K562 (cell line): ENCODE data around the gene FGF22. TPM values are rescaled to one million over a fixed set of nuclear protein-coding genes. Genes with fewer than 3 reads are reported as not detected.

Source experiments
- FOS ChIP-seq: IDR thresholded peaks from 3 replicates; pipeline ENCODE4 v1.6.1; 2011; ENCODE audit not compliant: insufficient read length; ENCODE audit errors: extremely low read depth
- OTX1 ChIP-seq: fragments of 450-650 bp; formaldehyde crosslinking; IDR thresholded peaks from 2 replicates; pipeline ENCODE4 v1.4.0; 2022; ENCODE audit warnings: mild to moderate bottlenecking
- TAF9B ChIP-seq: fragments of 450-650 bp; IDR thresholded peaks from 2 replicates; pipeline ENCODE4 v1.6.1; 2018; ENCODE audit warnings: mild to moderate bottlenecking; ENCODE audit not compliant: partially characterized antibody
- TCF3 ChIP-seq: sonication (generic); formaldehyde crosslinking; IDR thresholded peaks from 2 replicates; pipeline ENCODE4 v1.4.0; 2020; ENCODE audit warnings: mild to moderate bottlenecking, missing genetic modification reagents
- TEAD4 ChIP-seq, 2 experiments: sonication (generic) in 1 of 2; formaldehyde crosslinking in 1 of 2; IDR thresholded peaks; 2 replicates each; pipeline versions ENCODE4 v1.6.1 to v1.8.0; 2012 to 2022; ENCODE audit warnings: borderline replicate concordance in 1 of 2, inconsistent platforms in 1 of 2, low read length in 1 of 2, mild to moderate bottlenecking in 1 of 2, missing genetic modification reagents in 1 of 2
- polyA plus RNA-seq, 8 experiments: library from polyadenylated mRNA; depleted of rRNA in 4 of 8; stranded (reverse) in 5 of 8; unstranded in 3 of 8; fragments of >200 nt; fragmentation: Nextera tagmentation in 2 of 8; fragmentation: Illumina TruSeq in 1 of 8; extraction: Ambion mirVana in 2 of 8; extraction: Trizol in 1 of 8; gene quantifications; 2 replicates each; pipeline versions ENCODE4 v1.2.1 to v1.2.3, GENCODE V29; 2011 to 2014; ENCODE audit warnings: inconsistent platforms in 1 of 8, missing spikeins in 1 of 8
- total RNA-seq, 7 experiments: library from RNA; depleted of rRNA in 6 of 7; stranded (reverse); fragments of >200 nt in 6 of 7; fragmentation: Illumina TruSeq in 2 of 7; extraction: Trizol in 2 of 7; gene quantifications; 2 replicates each; pipeline versions ENCODE4 v1.2.1 to v1.2.3, GENCODE V29; 2011 to 2021; ENCODE audit warnings: low replicate concordance in 1 of 7
- TF ChIP-seq, protein P1 (sequence below): sonication (generic); formaldehyde crosslinking; IDR thresholded peaks from 2 replicates; pipeline ENCODE4 v1.5.0; 2020; ENCODE audit warnings: missing genetic modification reagents
- TF ChIP-seq, protein P2 (sequence below), 2 experiments: fragments of 450-650 bp; IDR thresholded peaks; 2 replicates each; pipeline ENCODE4 v1.6.1; 2018; ENCODE audit warnings: mild to moderate bottlenecking in 2 of 2, low read depth in 1 of 2; ENCODE audit not compliant: partially characterized antibody in 2 of 2
- TF ChIP-seq, protein P3 (sequence below): fragments of 250-450 bp; sonication (Bioruptor Pico); IDR thresholded peaks from 2 replicates; pipeline ENCODE4 v1.8.0; 2022; ENCODE audit warnings: moderate library complexity, mild to moderate bottlenecking, inconsistent platforms
- TF ChIP-seq, protein P4 (sequence below): sonication (generic); formaldehyde crosslinking; IDR thresholded peaks from 2 replicates; pipeline ENCODE4 v1.8.1; 2023; ENCODE audit warnings: mild to moderate bottlenecking, missing genetic modification reagents, moderate library complexity
- TF ChIP-seq, protein P5 (sequence below): fragments of 250-450 bp; sonication (Bioruptor Pico); IDR thresholded peaks from 2 replicates; pipeline ENCODE4 v1.5.0; 2020; ENCODE audit warnings: mild to moderate bottlenecking, borderline replicate concordance
- TF ChIP-seq, protein P6 (sequence below): fragments of 250-450 bp; sonication (Bioruptor Pico); IDR thresholded peaks from 2 replicates; pipeline ENCODE4 v1.4.0; 2020
- TF ChIP-seq, protein P7 (sequence below): fragments of 250-450 bp; sonication (Bioruptor Pico); IDR thresholded peaks from 2 replicates; pipeline ENCODE4 v1.9.0; 2021; ENCODE audit warnings: mild to moderate bottlenecking

FGF22 gene
- total and polyA plus RNA-seq, 9 of the 15 experiments (the other 6 are each of a cell fraction or from before 2014, with no cell fraction given), result 0.14 to 2.2 (median 0.86) TPM; not detected in 4

DNA sequence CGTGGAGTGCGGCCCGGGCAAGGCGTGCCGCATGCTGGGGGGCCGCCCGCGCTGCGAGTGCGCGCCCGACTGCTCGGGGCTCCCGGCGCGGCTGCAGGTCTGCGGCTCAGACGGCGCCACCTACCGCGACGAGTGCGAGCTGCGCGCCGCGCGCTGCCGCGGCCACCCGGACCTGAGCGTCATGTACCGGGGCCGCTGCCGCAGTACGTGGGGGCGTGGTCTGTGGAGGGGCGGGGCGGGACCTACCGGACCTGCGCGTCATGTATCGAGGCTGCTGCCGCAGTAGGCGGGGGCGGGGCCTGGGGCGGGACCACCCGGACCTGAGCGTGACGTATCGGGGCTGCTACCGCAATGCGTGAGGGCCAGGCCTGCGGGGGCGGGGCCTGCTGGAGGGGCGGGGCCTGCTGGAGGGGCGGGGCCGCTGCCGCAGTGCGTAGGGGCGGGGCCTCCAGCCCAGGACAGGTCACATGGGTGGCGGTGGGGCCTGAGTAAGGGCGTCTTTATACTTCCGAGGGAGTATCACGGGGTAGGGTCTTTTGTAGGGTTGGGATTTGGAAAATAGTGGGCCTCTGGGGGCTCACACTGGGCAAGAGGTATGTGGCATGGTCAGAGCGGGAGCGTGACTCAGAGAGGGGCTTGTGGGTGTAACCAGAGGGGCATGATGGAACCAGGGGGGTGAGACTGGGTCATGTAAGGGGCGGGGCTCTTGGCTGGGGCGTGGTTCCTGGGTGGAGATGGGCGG is 40.8 kb downstream of the FGF22 start (continued):
- TF ChIP-seq, protein P1, sequence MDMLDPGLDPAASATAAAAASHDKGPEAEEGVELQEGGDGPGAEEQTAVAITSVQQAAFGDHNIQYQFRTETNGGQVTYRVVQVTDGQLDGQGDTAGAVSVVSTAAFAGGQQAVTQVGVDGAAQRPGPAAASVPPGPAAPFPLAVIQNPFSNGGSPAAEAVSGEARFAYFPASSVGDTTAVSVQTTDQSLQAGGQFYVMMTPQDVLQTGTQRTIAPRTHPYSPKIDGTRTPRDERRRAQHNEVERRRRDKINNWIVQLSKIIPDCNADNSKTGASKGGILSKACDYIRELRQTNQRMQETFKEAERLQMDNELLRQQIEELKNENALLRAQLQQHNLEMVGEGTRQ (CRISPR knock-in tag), result peak; percentile 88
- no peak for TF ChIP-seq FOS
- peak; percentile 26; the same call in 1 of the 2 replicates for TF ChIP-seq TEAD4 (IDR thresholded peaks at IDR 0.05; ENCODE audit: low read length)
- no peak for TF ChIP-seq TEAD4 (CRISPR knock-in tag; IDR thresholded peaks at IDR 0.05; ENCODE audit: borderline replicate concordance)
- TF ChIP-seq TCF3, result peak; percentile 26
- peak; percentile 96 for TF ChIP-seq OTX1 (CRISPR knock-in tag)
- TF ChIP-seq, protein P2, sequence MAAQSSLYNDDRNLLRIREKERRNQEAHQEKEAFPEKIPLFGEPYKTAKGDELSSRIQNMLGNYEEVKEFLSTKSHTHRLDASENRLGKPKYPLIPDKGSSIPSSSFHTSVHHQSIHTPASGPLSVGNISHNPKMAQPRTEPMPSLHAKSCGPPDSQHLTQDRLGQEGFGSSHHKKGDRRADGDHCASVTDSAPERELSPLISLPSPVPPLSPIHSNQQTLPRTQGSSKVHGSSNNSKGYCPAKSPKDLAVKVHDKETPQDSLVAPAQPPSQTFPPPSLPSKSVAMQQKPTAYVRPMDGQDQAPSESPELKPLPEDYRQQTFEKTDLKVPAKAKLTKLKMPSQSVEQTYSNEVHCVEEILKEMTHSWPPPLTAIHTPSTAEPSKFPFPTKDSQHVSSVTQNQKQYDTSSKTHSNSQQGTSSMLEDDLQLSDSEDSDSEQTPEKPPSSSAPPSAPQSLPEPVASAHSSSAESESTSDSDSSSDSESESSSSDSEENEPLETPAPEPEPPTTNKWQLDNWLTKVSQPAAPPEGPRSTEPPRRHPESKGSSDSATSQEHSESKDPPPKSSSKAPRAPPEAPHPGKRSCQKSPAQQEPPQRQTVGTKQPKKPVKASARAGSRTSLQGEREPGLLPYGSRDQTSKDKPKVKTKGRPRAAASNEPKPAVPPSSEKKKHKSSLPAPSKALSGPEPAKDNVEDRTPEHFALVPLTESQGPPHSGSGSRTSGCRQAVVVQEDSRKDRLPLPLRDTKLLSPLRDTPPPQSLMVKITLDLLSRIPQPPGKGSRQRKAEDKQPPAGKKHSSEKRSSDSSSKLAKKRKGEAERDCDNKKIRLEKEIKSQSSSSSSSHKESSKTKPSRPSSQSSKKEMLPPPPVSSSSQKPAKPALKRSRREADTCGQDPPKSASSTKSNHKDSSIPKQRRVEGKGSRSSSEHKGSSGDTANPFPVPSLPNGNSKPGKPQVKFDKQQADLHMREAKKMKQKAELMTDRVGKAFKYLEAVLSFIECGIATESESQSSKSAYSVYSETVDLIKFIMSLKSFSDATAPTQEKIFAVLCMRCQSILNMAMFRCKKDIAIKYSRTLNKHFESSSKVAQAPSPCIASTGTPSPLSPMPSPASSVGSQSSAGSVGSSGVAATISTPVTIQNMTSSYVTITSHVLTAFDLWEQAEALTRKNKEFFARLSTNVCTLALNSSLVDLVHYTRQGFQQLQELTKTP (IDR thresholded peaks at IDR 0.05; ENCODE audit: low read depth in 1 of 2, partially characterized antibody in 2 of 2), result peak in 1 of 2 experiments; percentile 27
- TF ChIP-seq, protein P3, sequence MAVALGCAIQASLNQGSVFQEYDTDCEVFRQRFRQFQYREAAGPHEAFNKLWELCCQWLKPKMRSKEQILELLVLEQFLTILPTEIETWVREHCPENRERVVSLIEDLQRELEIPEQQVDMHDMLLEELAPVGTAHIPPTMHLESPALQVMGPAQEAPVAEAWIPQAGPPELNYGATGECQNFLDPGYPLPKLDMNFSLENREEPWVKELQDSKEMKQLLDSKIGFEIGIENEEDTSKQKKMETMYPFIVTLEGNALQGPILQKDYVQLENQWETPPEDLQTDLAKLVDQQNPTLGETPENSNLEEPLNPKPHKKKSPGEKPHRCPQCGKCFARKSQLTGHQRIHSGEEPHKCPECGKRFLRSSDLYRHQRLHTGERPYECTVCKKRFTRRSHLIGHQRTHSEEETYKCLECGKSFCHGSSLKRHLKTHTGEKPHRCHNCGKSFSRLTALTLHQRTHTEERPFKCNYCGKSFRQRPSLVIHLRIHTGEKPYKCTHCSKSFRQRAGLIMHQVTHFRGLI (CRISPR knock-in tag), result no peak
- TF ChIP-seq, protein P4, sequence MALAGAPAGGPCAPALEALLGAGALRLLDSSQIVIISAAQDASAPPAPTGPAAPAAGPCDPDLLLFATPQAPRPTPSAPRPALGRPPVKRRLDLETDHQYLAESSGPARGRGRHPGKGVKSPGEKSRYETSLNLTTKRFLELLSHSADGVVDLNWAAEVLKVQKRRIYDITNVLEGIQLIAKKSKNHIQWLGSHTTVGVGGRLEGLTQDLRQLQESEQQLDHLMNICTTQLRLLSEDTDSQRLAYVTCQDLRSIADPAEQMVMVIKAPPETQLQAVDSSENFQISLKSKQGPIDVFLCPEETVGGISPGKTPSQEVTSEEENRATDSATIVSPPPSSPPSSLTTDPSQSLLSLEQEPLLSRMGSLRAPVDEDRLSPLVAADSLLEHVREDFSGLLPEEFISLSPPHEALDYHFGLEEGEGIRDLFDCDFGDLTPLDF (CRISPR knock-in tag), result peak; percentile 77; the same call in 1 of the 2 replicates
- TF ChIP-seq, protein P5, sequence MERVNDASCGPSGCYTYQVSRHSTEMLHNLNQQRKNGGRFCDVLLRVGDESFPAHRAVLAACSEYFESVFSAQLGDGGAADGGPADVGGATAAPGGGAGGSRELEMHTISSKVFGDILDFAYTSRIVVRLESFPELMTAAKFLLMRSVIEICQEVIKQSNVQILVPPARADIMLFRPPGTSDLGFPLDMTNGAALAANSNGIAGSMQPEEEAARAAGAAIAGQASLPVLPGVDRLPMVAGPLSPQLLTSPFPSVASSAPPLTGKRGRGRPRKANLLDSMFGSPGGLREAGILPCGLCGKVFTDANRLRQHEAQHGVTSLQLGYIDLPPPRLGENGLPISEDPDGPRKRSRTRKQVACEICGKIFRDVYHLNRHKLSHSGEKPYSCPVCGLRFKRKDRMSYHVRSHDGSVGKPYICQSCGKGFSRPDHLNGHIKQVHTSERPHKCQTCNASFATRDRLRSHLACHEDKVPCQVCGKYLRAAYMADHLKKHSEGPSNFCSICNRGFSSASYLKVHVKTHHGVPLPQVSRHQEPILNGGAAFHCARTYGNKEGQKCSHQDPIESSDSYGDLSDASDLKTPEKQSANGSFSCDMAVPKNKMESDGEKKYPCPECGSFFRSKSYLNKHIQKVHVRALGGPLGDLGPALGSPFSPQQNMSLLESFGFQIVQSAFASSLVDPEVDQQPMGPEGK (CRISPR knock-in tag), result 0 out of 2 replicates have a peak, but pooled peaks have one; percentile 56
- no peak for TF ChIP-seq TAF9B
- TF ChIP-seq, protein P6, sequence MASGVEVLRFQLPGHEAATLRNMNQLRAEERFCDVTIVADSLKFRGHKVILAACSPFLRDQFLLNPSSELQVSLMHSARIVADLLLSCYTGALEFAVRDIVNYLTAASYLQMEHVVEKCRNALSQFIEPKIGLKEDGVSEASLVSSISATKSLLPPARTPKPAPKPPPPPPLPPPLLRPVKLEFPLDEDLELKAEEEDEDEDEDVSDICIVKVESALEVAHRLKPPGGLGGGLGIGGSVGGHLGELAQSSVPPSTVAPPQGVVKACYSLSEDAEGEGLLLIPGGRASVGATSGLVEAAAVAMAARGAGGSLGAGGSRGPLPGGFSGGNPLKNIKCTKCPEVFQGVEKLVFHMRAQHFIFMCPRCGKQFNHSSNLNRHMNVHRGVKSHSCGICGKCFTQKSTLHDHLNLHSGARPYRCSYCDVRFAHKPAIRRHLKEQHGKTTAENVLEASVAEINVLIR (CRISPR knock-in tag), result peak; percentile 21; the same call in 1 of the 2 replicates
- TF ChIP-seq, protein P7, sequence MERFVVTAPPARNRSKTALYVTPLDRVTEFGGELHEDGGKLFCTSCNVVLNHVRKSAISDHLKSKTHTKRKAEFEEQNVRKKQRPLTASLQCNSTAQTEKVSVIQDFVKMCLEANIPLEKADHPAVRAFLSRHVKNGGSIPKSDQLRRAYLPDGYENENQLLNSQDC, result no peak
